Adrenal gland (tissue), 12 donors: ENCODE measurements around the gene GRM5. TPM values are rescaled to one million over a fixed set of nuclear protein-coding genes. Genes with fewer than 3 reads are reported as not detected.
"Not testable (repeated sequence)": the region's sequence is repeated elsewhere in the genome, so short reads cannot be mapped to it uniquely, and the experiment has no call there.

Experiments used
- DNase-seq, 7 donors: peaks; one replicate each; pipeline ENCODE4 v3.0.0-alpha.2; 2019 to 2020
- H3K27ac ChIP-seq, 5 donors: fragments of 200-600 bp; sonication (generic) in 4 of 5; 1 replicate in 3 of 5; 2 replicates in 2 of 5; pipeline versions ENCODE4 v1.5.1 to v1.8.0; 2016 to 2020; ENCODE audit warnings: mild to moderate bottlenecking in 1 of 5
- H3K27me3 ChIP-seq: fragments of 200-600 bp; 2 replicates; pipeline ENCODE4 v1.8.0; 2021
- H3K36me3 ChIP-seq, 2 donors: fragments of 200-600 bp; replicated peaks in 1 of 2; 1 replicate in 1 of 2; 2 replicates in 1 of 2; pipeline versions ENCODE4 v1.5.1 to v1.8.0; 2018 to 2022
- H3K4me1 ChIP-seq, 2 donors: fragments of 200-600 bp; replicated peaks in 1 of 2; 1 replicate in 1 of 2; 2 replicates in 1 of 2; pipeline versions ENCODE4 v1.5.1 to v1.8.0; 2018 to 2021
- H3K4me3 ChIP-seq, 4 donors: fragments of 200-600 bp; sonication (generic) in 3 of 4; one replicate each; pipeline ENCODE4 v1.5.1; 2016 to 2018
- H3K9me3 ChIP-seq, 3 donors: fragments of 200-600 bp; sonication (generic) in 1 of 3; replicated peaks in 1 of 3; 1 replicate in 2 of 3; 2 replicates in 1 of 3; pipeline versions ENCODE4 v1.5.1 to v1.8.0; 2016 to 2021
- CTCF ChIP-seq, 6 experiments: fragments of 450-650 bp in 4 of 6; fragments of 200-600 bp in 2 of 6; sonication (generic) in 1 of 6; IDR thresholded peaks; 1 replicate in 5 of 6; 2 replicates in 1 of 6; pipeline versions ENCODE4 v1.5.1 to v1.8.0; 2016 to 2021; ENCODE audit warnings: antibody characterized with exemption in 6 of 6, mild to moderate bottlenecking in 2 of 6, moderate library complexity in 1 of 6
- POLR2A ChIP-seq, 2 donors: fragments of 450-650 bp; IDR thresholded peaks; one replicate each; pipeline ENCODE4 v1.6.1; 2017; ENCODE audit warnings: antibody characterized with exemption in 2 of 2, mild to moderate bottlenecking in 2 of 2, moderate library complexity in 1 of 2
- WGBS, 4 donors: extraction: QIAGEN DNeasy Blood & Tissue Kit in 2 of 4; methylation state at CpG; one replicate each; pipeline versions ENCODE4 v1.1.5 to v1.1.7; 2013 to 2017; 5-methylcytosine and 5-hydroxymethylcytosine counted together
- intact Hi-C, 2 donors: fragments of 100-400 bp; cut with DNase I; formaldehyde crosslinking; loops; one replicate each; pipeline versions ENCODE4 v1.14.1 to v1.15.0; 2022 to 2023
- polyA plus RNA-seq, 3 donors: library from polyadenylated mRNA; stranded (reverse); fragments of 200-250 nt in 2 of 3; fragments of 350-450 nt in 1 of 3; fragmentation: Illumina TruSeq in 1 of 3; extraction: RNeasy Lipid Tissue Mini Kit (QIAGEN cat#74804) in 1 of 3; gene quantifications; one replicate each; pipeline ENCODE4 v1.2.3, GENCODE V29; 2013 to 2014
- total RNA-seq, 9 donors: library from RNA; depleted of rRNA in 4 of 9; stranded (reverse); fragments of >200 nt in 4 of 9; fragments of 120-200 nt in 1 of 9; fragmentation: NEBNext Ultra II Directional in 1 of 9; extraction: Animal tissue kit (Norgen Biotek cat#: 25700) in 1 of 9; gene quantifications; one replicate each; pipeline versions ENCODE4 v1.1.0 to v1.2.4, GENCODE V29; 2013 to 2023
- donor health status: healthy with polysubstance abuse.
- donor health status: Bipolar disorder and iron deficiency.
- donor health status: DM: yes; HTN: yes; CAD: no.
- donor health status: DM: no; HTN: no; CAD: no.
- donor health status: DM: no; HTN: no; CAD: no.
- donor health status: DM: yes; HTN: yes; CAD: no.

The GRM5 gene
- total and polyA plus RNA-seq, 12 donors, result under 0.01 to 0.33 (median 0.17) TPM; not detected in 8

- Histone ChIP-seq H3K27ac (no peak overlapping the region), H3K27me3 (peaks cover 4% of the 10 kb centered on the region), H3K36me3 (no peaks in the 10 kb centered on the region), H3K4me3 (no peak overlapping the region), H3K9me3 (no peaks in the 10 kb centered on the region), H3K4me1 (no peaks in the 10 kb centered on the region)
- 19 to 24% (median 23%) methylated on average over 6 of the region's 6 CpGs for WGBS, 4 donors
- TF ChIP-seq CTCF (IDR thresholded peaks at IDR 0.05) (no peak), POLR2A (IDR thresholded peaks at IDR 0.05) (no peak)
- DNase-seq, result no peak
- intact Hi-C loops, result no loop called here
These were observed 716 bp downstream of the GRM5 start for GRCh38 chr11:89065066-89065465.

- H3K36me3 ChIP-seq, intact Hi-C loops, H3K4me1 ChIP-seq, H3K9me3 ChIP-seq, H3K27me3 ChIP-seq, H3K4me3 ChIP-seq, H3K27ac ChIP-seq, DNase-seq: not testable (repeated sequence)
- 4 to 7% (median 5%) methylated on average over 3 to 17 of the region's 17 CpGs for WGBS, 4 donors
These were observed 2.3 kb downstream of the GRM5 start for GRCh38 chr11:89063481-89063951.

DNA sequence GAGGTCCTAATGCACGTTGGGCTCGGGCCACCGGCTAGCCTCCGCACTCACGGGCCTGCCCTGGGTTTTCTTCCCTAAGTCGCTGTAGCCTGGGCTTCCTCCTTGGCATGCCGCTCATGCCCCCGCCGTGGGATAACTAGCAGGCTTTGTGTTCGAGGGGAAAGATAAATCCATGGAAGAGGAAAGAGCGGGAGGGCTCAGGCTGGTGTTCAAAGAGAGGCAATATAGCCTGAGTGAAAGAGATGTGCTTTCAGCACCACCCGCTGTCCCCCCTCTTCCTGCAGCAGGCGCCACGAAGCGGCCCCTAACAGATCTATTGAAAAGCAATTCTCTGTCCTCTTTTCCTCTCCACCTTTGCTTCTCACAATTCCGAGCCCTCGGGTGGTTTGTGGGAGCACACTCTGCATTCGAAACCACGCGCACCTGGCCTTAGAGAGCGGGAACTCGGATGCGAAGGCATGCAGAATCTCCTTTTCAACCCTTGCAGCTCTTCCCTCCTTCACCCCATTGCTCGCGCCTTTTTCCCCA, 2.9 kb downstream of the GRM5 start:
- H3K4me3 ChIP-seq, DNase-seq, H3K9me3 ChIP-seq, intact Hi-C loops, H3K36me3 ChIP-seq, H3K27ac ChIP-seq, H3K27me3 ChIP-seq, H3K4me1 ChIP-seq: not testable (repeated sequence)
- 6 to 9% (median 7%) methylated on average over 8 to 24 of the region's 25 CpGs for WGBS, 4 donors

DNA sequence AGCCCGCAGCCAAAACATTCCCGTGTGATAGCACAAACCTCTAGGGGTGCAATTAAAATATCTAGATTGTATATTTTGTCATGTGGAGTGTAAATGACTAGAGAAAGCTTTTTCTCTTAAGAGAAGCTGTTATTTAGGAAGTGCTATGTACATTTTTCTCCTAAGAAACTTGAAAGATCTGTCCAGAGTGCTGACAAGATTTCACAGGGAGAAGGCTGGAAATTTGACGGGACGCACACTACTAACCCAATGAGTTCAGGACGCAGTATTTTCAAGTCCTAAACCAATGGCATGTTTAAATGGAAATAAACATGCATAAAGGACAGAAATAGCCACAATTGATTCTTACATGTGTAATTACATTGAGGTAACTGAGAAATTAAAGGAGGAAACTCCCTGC, 3.9 kb downstream of the GRM5 start:
- DNase-seq, intact Hi-C loops, H3K4me1 ChIP-seq, H3K9me3 ChIP-seq, H3K4me3 ChIP-seq, H3K36me3 ChIP-seq, H3K27me3 ChIP-seq, H3K27ac ChIP-seq: not testable (repeated sequence)
- whole genome bisulfite sequencing, 4 donors, result 23 to 33% (median 25%) methylated on average over 5 of the region's 5 CpGs

DNA sequence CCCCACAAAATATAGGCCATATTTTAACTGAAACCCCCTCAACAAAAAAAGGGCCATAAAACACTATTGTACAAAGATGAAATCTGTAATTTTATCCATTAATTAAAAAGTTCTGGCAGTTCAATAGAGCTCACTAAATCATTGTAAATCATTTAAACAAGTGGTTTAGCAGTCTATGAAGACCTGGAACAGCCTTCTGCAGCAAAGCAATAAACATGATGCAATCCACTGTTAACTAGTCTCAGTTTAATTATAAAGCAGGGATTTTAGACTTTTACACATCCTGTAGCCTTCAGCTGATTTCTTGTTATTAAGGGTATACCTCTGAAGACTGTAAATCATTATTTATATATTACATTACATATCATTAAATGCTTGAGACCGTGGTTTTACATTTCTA, 8.4 kb downstream of the GRM5 start:
- DNase-seq, H3K4me3 ChIP-seq, H3K27me3 ChIP-seq, H3K4me1 ChIP-seq, intact Hi-C loops, H3K36me3 ChIP-seq, H3K27ac ChIP-seq, H3K9me3 ChIP-seq: not testable (repeated sequence)
- 65 to 85% (median 77%) methylated on average over 1 of the region's 1 CpG for WGBS, 4 donors

GRCh38 chr11:89052220-89052619, 13.6 kb downstream of the GRM5 start:
- no peak for DNase-seq
- no peaks in the 10 kb centered on the region for H3K4me1 ChIP-seq
- H3K36me3 ChIP-seq, result no peaks in the 10 kb centered on the region
- no peaks in the 10 kb centered on the region for H3K27me3 ChIP-seq
- H3K9me3 ChIP-seq, result no peaks in the 10 kb centered on the region
- WGBS, 4 donors, result 64 to 74% (median 67%) methylated on average over 4 of the region's 4 CpGs
- no peak overlapping the region for H3K27ac ChIP-seq
- TF ChIP-seq CTCF (IDR thresholded peaks at IDR 0.05) (no peak), POLR2A (IDR thresholded peaks at IDR 0.05) (no peak)
- H3K4me3 ChIP-seq, result no peak overlapping the region
- intact Hi-C loops, result no loop called here

- H3K4me1 ChIP-seq, intact Hi-C loops, DNase-seq, H3K27ac ChIP-seq, H3K9me3 ChIP-seq, H3K27me3 ChIP-seq, H3K4me3 ChIP-seq, H3K36me3 ChIP-seq: not testable (repeated sequence)
- WGBS, 4 donors, result 68 to 84% (median 72%) methylated on average over 4 of the region's 4 CpGs
These were observed 18.6 kb downstream of the GRM5 start for GRCh38 chr11:89047159-89047558.

GRCh38 chr11:89043861-89044588, 21.8 kb downstream of the GRM5 start:
- H3K9me3 ChIP-seq, H3K36me3 ChIP-seq, intact Hi-C loops, H3K4me1 ChIP-seq, H3K27ac ChIP-seq, DNase-seq, H3K4me3 ChIP-seq, H3K27me3 ChIP-seq: not testable (repeated sequence)
- 56 to 68% (median 60%) methylated on average over 6 of the region's 6 CpGs for WGBS, 4 donors

GRCh38 chr11:89029671-89030070, 36.1 kb downstream of the GRM5 start:
- H3K27ac ChIP-seq, H3K36me3 ChIP-seq, H3K4me3 ChIP-seq, H3K9me3 ChIP-seq, H3K4me1 ChIP-seq, DNase-seq, intact Hi-C loops, H3K27me3 ChIP-seq: not testable (repeated sequence)
- WGBS, 4 donors, result 72 to 86% (median 83%) methylated on average over 2 of the region's 2 CpGs
